H1 (cell line): ENCODE measurements around the gene RRBP1. TPM values are rescaled to one million over a fixed set of nuclear protein-coding genes. Genes with fewer than 3 reads are reported as not detected.

Experiments
- CTCF ChIA-PET: fragments of 300-600 bp; sonication (Branson Sonifier 250); formaldehyde crosslinking; loops from one replicate; lab custom pipeline; 2021; ENCODE audit not compliant: partially characterized antibody; lab: Charles Lee
- POLR2A ChIA-PET: fragments of 300-600 bp; sonication (Branson Sonifier 250); formaldehyde crosslinking; loops from one replicate; lab custom pipeline; 2021; ENCODE audit warnings: inconsistent platforms; ENCODE audit not compliant: partially characterized antibody; lab: Charles Lee
- DNase-seq, 2 experiments: peaks; one replicate each; pipeline versions ENCODE4 v3.0.0 to v3.0.0-alpha.2; 2010 to 2022; ENCODE audit warnings: low spot score in 2 of 2, low read depth in 1 of 2, mixed read lengths in 1 of 2
- FAIRE-seq: peaks from 2 replicates; lab custom pipeline; 2011; peaks lifted over from hg19 to GRCh38; lab: Jason Lieb, UNC
- H2AFZ ChIP-seq: 2 replicates; pipeline ENCODE4 v1.8.1; 2012; ENCODE audit warnings: low read length, inconsistent platforms
- H2AK5ac ChIP-seq: 2 replicates; pipeline ENCODE4 v1.6.1; 2013; ENCODE audit warnings: low read depth, low read length
- H2BK120ac ChIP-seq: replicated peaks from 2 replicates; pipeline ENCODE3; 2013; ENCODE audit warnings: low read depth, low read length, inconsistent platforms
- H2BK12ac ChIP-seq: 2 replicates; pipeline ENCODE4 v1.6.1; 2013; ENCODE audit warnings: low read depth, low read length
- H2BK15ac ChIP-seq: 2 replicates; pipeline ENCODE4 v1.6.1; 2013; ENCODE audit warnings: low read length
- H2BK20ac ChIP-seq: 2 replicates; pipeline ENCODE4 v1.6.1; 2013; ENCODE audit warnings: low read length
- H2BK5ac ChIP-seq: 2 replicates; pipeline ENCODE4 v1.6.1; 2013; ENCODE audit warnings: low read depth, low read length
- H3K14ac ChIP-seq: 2 replicates; pipeline ENCODE4 v1.6.1; 2013; ENCODE audit warnings: inconsistent platforms; ENCODE audit not compliant: insufficient read length
- H3K18ac ChIP-seq: 2 replicates; pipeline ENCODE4 v1.6.1; 2013; ENCODE audit warnings: low read length; ENCODE audit errors: extremely low read depth
- H3K23ac ChIP-seq: 2 replicates; pipeline ENCODE4 v1.6.1; 2013; ENCODE audit warnings: inconsistent platforms; ENCODE audit not compliant: insufficient read length
- H3K23me2 ChIP-seq: 2 replicates; pipeline ENCODE4 v1.6.1; 2013; ENCODE audit warnings: low read depth, low read length
- H3K27ac ChIP-seq: 2 replicates; pipeline ENCODE4 v1.6.1; 2011; ENCODE audit warnings: low read depth, low read length, inconsistent platforms
- H3K27me3 ChIP-seq, 4 experiments: replicated peaks in 1 of 4; 1 replicate in 1 of 4; 2 replicates in 3 of 4; pipeline versions ENCODE4 v1.6.1 to v1.8.1; 2011 to 2013; ENCODE audit warnings: low read length in 3 of 4, mild to moderate bottlenecking in 3 of 4, inconsistent platforms in 2 of 4, mixed read lengths in 2 of 4, moderate library complexity in 1 of 4; ENCODE audit not compliant: control insufficient read depth in 3 of 4, insufficient read depth in 3 of 4; ENCODE audit errors: extremely low read depth in 1 of 4
- H3K36me3 ChIP-seq, 4 experiments: 2 replicates each; pipeline versions ENCODE4 v1.6.1 to v1.8.1; 2011 to 2013; ENCODE audit warnings: mild to moderate bottlenecking in 4 of 4, low read length in 3 of 4, moderate library complexity in 2 of 4, control low read depth in 1 of 4, inconsistent platforms in 1 of 4; ENCODE audit not compliant: insufficient read depth in 4 of 4, control insufficient read depth in 2 of 4
- H3K4ac ChIP-seq: replicated peaks from 2 replicates; pipeline ENCODE3; 2013; ENCODE audit warnings: low read length, low read depth, mixed read lengths, inconsistent platforms; ENCODE audit not compliant: insufficient read length
- H3K4me1 ChIP-seq, 4 experiments: replicated peaks in 1 of 4; 1 replicate in 1 of 4; 2 replicates in 3 of 4; pipeline versions ENCODE4 v1.6.1 to v1.8.1; 2011 to 2013; ENCODE audit warnings: low read length in 3 of 4, inconsistent platforms in 2 of 4, mixed read lengths in 1 of 4; ENCODE audit not compliant: insufficient read depth in 4 of 4, control insufficient read depth in 3 of 4
- H3K4me2 ChIP-seq, 2 experiments: 2 replicates each; pipeline versions ENCODE4 v1.6.1 to v1.8.1; 2011 to 2013; ENCODE audit warnings: low read depth in 2 of 2, low read length in 2 of 2, control low read depth in 1 of 2, inconsistent platforms in 1 of 2, mild to moderate bottlenecking in 1 of 2; ENCODE audit not compliant: insufficient read depth in 1 of 2
- H3K4me3 ChIP-seq, 4 experiments: fragments of 200-600, 300-600 bp in 1 of 4; sonication (generic), shearing (Covaris generic), sonication (Bioruptor Twin) in 1 of 4; 2 replicates each; pipeline versions ENCODE4 v1.5.1 to v1.8.1; 2011 to 2016; ENCODE audit warnings: low read length in 4 of 4, low read depth in 3 of 4, control low read depth in 2 of 4, inconsistent platforms in 2 of 4, mild to moderate bottlenecking in 2 of 4, mixed read lengths in 1 of 4, moderate library complexity in 1 of 4; ENCODE audit not compliant: insufficient read depth in 2 of 4; ENCODE audit errors: extremely low read depth in 1 of 4
- H3K56ac ChIP-seq: replicated peaks from 2 replicates; pipeline ENCODE3; 2013; ENCODE audit warnings: low read depth, mild to moderate bottlenecking, mixed read lengths, low read length, inconsistent platforms; ENCODE audit not compliant: insufficient read length
- H3K79me1 ChIP-seq: 2 replicates; pipeline ENCODE4 v1.6.1; 2013; ENCODE audit warnings: low read depth, low read length, control low read depth
- H3K79me2 ChIP-seq, 2 experiments: 2 replicates each; pipeline versions ENCODE4 v1.6.1 to v1.8.1; 2012 to 2013; ENCODE audit warnings: low read length in 2 of 2, mild to moderate bottlenecking in 2 of 2, inconsistent platforms in 1 of 2; ENCODE audit not compliant: insufficient read depth in 2 of 2, control insufficient read depth in 1 of 2
- H3K9ac ChIP-seq, 4 experiments: replicated peaks in 1 of 4; 1 replicate in 1 of 4; 2 replicates in 3 of 4; pipeline versions ENCODE4 v1.6.1 to v1.8.1; 2011 to 2013; ENCODE audit warnings: low read depth in 3 of 4, low read length in 3 of 4, control low read depth in 2 of 4, mild to moderate bottlenecking in 2 of 4, moderate library complexity in 2 of 4, inconsistent platforms in 1 of 4; ENCODE audit errors: extremely low read depth in 1 of 4
- H3K9me3 ChIP-seq, 2 experiments: 2 replicates each; pipeline versions ENCODE4 v1.6.1 to v1.8.1; 2012 to 2013; ENCODE audit warnings: mild to moderate bottlenecking in 2 of 2, moderate library complexity in 2 of 2, control low read depth in 1 of 2, inconsistent platforms in 1 of 2, low read depth in 1 of 2, low read length in 1 of 2, mixed read lengths in 1 of 2; ENCODE audit not compliant: insufficient read depth in 2 of 2
- H4K20me1 ChIP-seq, 2 experiments: replicated peaks in 1 of 2; 2 replicates each; pipeline versions ENCODE3 to v1.8.1; 2011 to 2013; ENCODE audit warnings: inconsistent platforms in 2 of 2, low read length in 2 of 2, mild to moderate bottlenecking in 1 of 2; ENCODE audit not compliant: insufficient read depth in 2 of 2, control insufficient read depth in 1 of 2
- H4K5ac ChIP-seq: 2 replicates; pipeline ENCODE4 v1.6.1; 2013; ENCODE audit warnings: low read length, low read depth, mixed read lengths, inconsistent platforms; ENCODE audit not compliant: insufficient read length
- H4K8ac ChIP-seq: 2 replicates; pipeline ENCODE4 v1.8.0; 2013; ENCODE audit warnings: mild to moderate bottlenecking, moderate library complexity, low read length, inconsistent platforms; ENCODE audit not compliant: insufficient read depth; ENCODE audit errors: extremely low read depth
- H4K91ac ChIP-seq: replicated peaks from 2 replicates; pipeline ENCODE3; 2013; ENCODE audit warnings: low read length, mixed read lengths, inconsistent platforms; ENCODE audit not compliant: insufficient read length
- CTCF ChIP-seq, 3 experiments: IDR thresholded peaks; 1 replicate in 2 of 3; 2 replicates in 1 of 3; pipeline versions ENCODE4 v1.5.1 to v1.6.1; 2011; ENCODE audit warnings: low read length in 3 of 3, mild to moderate bottlenecking in 3 of 3, inconsistent platforms in 2 of 3, low read depth in 1 of 3, moderate library complexity in 1 of 3; ENCODE audit not compliant: insufficient read depth in 1 of 3; ENCODE audit errors: control extremely low read depth in 1 of 3
- HDAC2 ChIP-seq, 2 experiments: fragments of 300-600 bp in 1 of 2; sonication (generic) in 1 of 2; IDR thresholded peaks; 2 replicates each; pipeline ENCODE4 v1.6.1; 2011 to 2012; ENCODE audit warnings: low read depth in 2 of 2, low read length in 2 of 2, mild to moderate bottlenecking in 2 of 2, moderate library complexity in 2 of 2, borderline replicate concordance in 1 of 2, inconsistent platforms in 1 of 2
- MAFK ChIP-seq: IDR thresholded peaks from 2 replicates; pipeline ENCODE4 v1.6.1; 2012; ENCODE audit warnings: low read depth, mild to moderate bottlenecking, improper control_type of control experiment, low read length
- SUZ12 ChIP-seq: fragments of 200-600 bp; sonication (generic); IDR thresholded peaks from 2 replicates; pipeline ENCODE4 v1.6.1; 2012; ENCODE audit warnings: mild to moderate bottlenecking, inconsistent platforms, low read length, moderate library complexity, mixed read lengths
- WGBS, 2 experiments: shearing (Covaris generic) in 1 of 2; methylation state at CpG; one replicate each; pipeline versions ENCODE4 v1.1.6 to v1.1.7; 2013 to 2015; ENCODE audit warnings: low lambda C conversion rate in 2 of 2, mixed read lengths in 2 of 2, inconsistent platforms in 1 of 2, low coverage in 1 of 2, missing lambda C conversion rate in 1 of 2; ENCODE audit not compliant: insufficient replicate concordance in 2 of 2, insufficient coverage in 1 of 2, insufficient read length in 1 of 2; ENCODE audit errors: extremely low coverage in 1 of 2, missing lambda C conversion rate in 1 of 2; 5-methylcytosine and 5-hydroxymethylcytosine counted together
- polyA plus RNA-seq, 7 experiments: library from polyadenylated mRNA; depleted of rRNA in 3 of 7; stranded (reverse) in 5 of 7; unstranded in 2 of 7; fragments of >200 nt in 5 of 7; fragments of 200-250 nt in 2 of 7; gene quantifications; 1 replicate in 5 of 7; 2 replicates in 1 of 7; 4 replicates in 1 of 7; pipeline versions ENCODE4 v1.2.1 to v1.2.3, GENCODE V29; 2011 to 2013; ENCODE audit warnings: missing spikeins in 2 of 7, mixed read lengths in 2 of 7
- total RNA-seq: library from RNA; stranded (reverse); fragmentation: NEBNext Ultra II Directional; extraction: Animal tissue kit (Norgen Biotek cat#: 25700); gene quantifications from 2 replicates; pipeline ENCODE4 v1.2.1, GENCODE V29; 2021

The RRBP1 gene
- total and polyA plus RNA-seq, 2 of the 8 experiments (the other 6 are each of a cell fraction or from before 2014, with no cell fraction given) = 15.9 to 157 TPM

GRCh38 chr20:17616480-17617211, 65.4 kb downstream of the RRBP1 start:
- H3K27me3 ChIP-seq = no peaks in the 10 kb centered on the region
- WGBS, 2 experiments = 83% methylated on average over 21 of the region's 22 CpGs; no CpG with 5 or more reads in 1 of the 2 experiments
- H2BK15ac ChIP-seq = no peak overlapping the region
- H3K23me2 ChIP-seq = no peaks in the 10 kb centered on the region
- no peaks in the 10 kb centered on the region for H3K79me2 ChIP-seq
- H3K79me1 ChIP-seq = no peaks in the 10 kb centered on the region
- H3K4ac ChIP-seq = no peak overlapping the region
- no peak overlapping the region for H2BK12ac ChIP-seq
- no peaks in the 10 kb centered on the region for H3K9me3 ChIP-seq
- peaks cover 4 to 6% of the 10 kb centered on the region in 2 experiments for H4K20me1 ChIP-seq
- H4K91ac ChIP-seq = no peak overlapping the region
- no peak overlapping the region for H4K5ac ChIP-seq
- POLR2A ChIA-PET = interaction anchor here (0.7 to 1.6 kb wide), 2 partner anchors 71 to 86 kb away, joined by 3 to 5 read pairs; partner anchors contain the start of gene BFSP1
- no peak for DNase-seq
- H2BK5ac ChIP-seq = no peak overlapping the region
- H2AFZ ChIP-seq = no peak overlapping the region
- H3K4me3 ChIP-seq = no peak overlapping the region
- H3K27ac ChIP-seq = no peak overlapping the region
- H3K4me2 ChIP-seq = no peak overlapping the region
- H3K18ac ChIP-seq = no peak overlapping the region
- H4K8ac ChIP-seq = 0 out of 2 replicates have a peak overlapping the region, but pooled peaks have one; percentile 36
- peaks cover 5 to 41% (median 23%) of the 10 kb centered on the region in 4 experiments; a peak in 7 of 8 replicates for H3K36me3 ChIP-seq
- H3K4me1 ChIP-seq = peaks cover 0 to 2% (median 0%) of the 10 kb centered on the region in 4 experiments; a peak in 3 of 7 replicates
- H3K56ac ChIP-seq = no peak overlapping the region
- no peak overlapping the region for H2AK5ac ChIP-seq
- no peak overlapping the region for H3K9ac ChIP-seq
- H2BK120ac ChIP-seq = no peak overlapping the region
- no peak overlapping the region for H2BK20ac ChIP-seq
- no peak overlapping the region for H3K14ac ChIP-seq
- CTCF ChIA-PET = interaction anchor here (0.6 to 10.0 kb wide), 32 partner anchors 9 to 371 kb away, joined by 3 to 114 read pairs (median 8); partner anchors contain the start of gene DSTN
- FAIRE-seq = no peak
- no peak overlapping the region for H3K23ac ChIP-seq
- TF ChIP-seq SUZ12 = no peak
- TF ChIP-seq MAFK = no peak
- TF ChIP-seq HDAC2 (IDR thresholded peaks at IDR 0.05; ENCODE audit: borderline replicate concordance in 1 of 2, low read depth in 2 of 2, low read length in 2 of 2) = no peak
- TF ChIP-seq CTCF (IDR thresholded peaks at IDR 0.05; ENCODE audit: control extremely low read depth in 1 of 3, insufficient read depth in 1 of 3, low read depth in 1 of 3, low read length in 3 of 3) = no peak
